Endothelial cell of umbilical vein (primary cell): ENCODE results near the gene MLYCD. TPM values are rescaled to one million over a fixed set of nuclear protein-coding genes. Genes with fewer than 3 reads are reported as not detected.

ENCODE experiments used
- BruUV-seq: library from RNA; stranded (reverse); fragments of 400-500 nt; replicated peaks from 2 replicates; lab custom pipeline; 2021; lab: Mats Ljungman, UMichigan
- CTCF ChIA-PET: fragments of 300-600, 350-600 bp; sonication (Branson Sonifier 250); formaldehyde crosslinking; loops from one replicate; lab custom pipeline; 2021; ENCODE audit warnings: antibody characterized with exemption, inconsistent platforms; lab: Charles Lee
- POLR2A ChIA-PET: fragments of 300-600, 350-600 bp; sonication (Branson Sonifier 250); formaldehyde crosslinking; loops from one replicate; lab custom pipeline; 2021; ENCODE audit warnings: antibody characterized with exemption, inconsistent platforms; lab: Charles Lee
- DNase-seq: peaks from one replicate; pipeline ENCODE4 v3.0.0-alpha.2; 2011; ENCODE audit warnings: low read depth, low spot score
- FAIRE-seq: peaks from 2 replicates; lab custom pipeline; 2011; peaks lifted over from hg19 to GRCh38; lab: Jason Lieb, UNC
- H2AFZ ChIP-seq: 2 replicates; pipeline ENCODE4 v1.6.0; 2012; ENCODE audit warnings: low read depth, low read length, control low read depth, inconsistent platforms
- H3K27ac ChIP-seq: 2 replicates; pipeline ENCODE4 v1.5.1; 2011; ENCODE audit warnings: low read depth, mild to moderate bottlenecking, control low read depth, low read length, moderate library complexity; ENCODE audit not compliant: insufficient read depth
- H3K27me3 ChIP-seq, 2 experiments: 2 replicates each; pipeline versions ENCODE4 v1.6.0 to v1.6.1; 2011; ENCODE audit warnings: low read length in 2 of 2, mixed read lengths in 1 of 2; ENCODE audit not compliant: control insufficient read depth in 2 of 2, insufficient read depth in 2 of 2
- H3K36me3 ChIP-seq, 2 experiments: 2 replicates in 1 of 2; 3 replicates in 1 of 2; pipeline ENCODE4 v1.5.1; 2011; ENCODE audit warnings: low read length in 2 of 2, mild to moderate bottlenecking in 1 of 2, moderate library complexity in 1 of 2; ENCODE audit not compliant: control insufficient read depth in 2 of 2, insufficient read depth in 2 of 2; ENCODE audit errors: extremely low read depth in 1 of 2
- H3K4me1 ChIP-seq: 3 replicates; pipeline ENCODE4 v1.5.1; 2011; ENCODE audit warnings: mild to moderate bottlenecking, low read length; ENCODE audit not compliant: control insufficient read depth, insufficient read depth; ENCODE audit errors: extremely low read depth
- H3K4me2 ChIP-seq: 2 replicates; pipeline ENCODE4 v1.6.1; 2011; ENCODE audit warnings: low read length, control low read depth, mixed read lengths; ENCODE audit not compliant: insufficient read depth
- H3K4me3 ChIP-seq, 3 experiments: fragments of 200-600 bp in 1 of 3; sonication (generic), shearing (Covaris generic) in 1 of 3; replicated peaks in 1 of 3; 2 replicates each; pipeline ENCODE4 v1.5.1; 2011 to 2016; ENCODE audit warnings: control low read depth in 3 of 3, low read length in 3 of 3, mild to moderate bottlenecking in 2 of 3, inconsistent platforms in 1 of 3, low read depth in 1 of 3, moderate library complexity in 1 of 3; ENCODE audit not compliant: insufficient read depth in 1 of 3
- H3K79me2 ChIP-seq: 2 replicates; pipeline ENCODE4 v1.6.0; 2012; ENCODE audit warnings: low read length, inconsistent platforms; ENCODE audit not compliant: control insufficient read depth, insufficient read depth
- H3K9ac ChIP-seq: replicated peaks from 2 replicates; pipeline ENCODE3; 2011; ENCODE audit warnings: low read length, control low read depth; ENCODE audit not compliant: insufficient read depth; ENCODE audit errors: extremely low read depth
- H3K9me1 ChIP-seq: replicated peaks from 3 replicates; pipeline ENCODE4 v1.6.0; 2011; ENCODE audit warnings: mild to moderate bottlenecking, low read length; ENCODE audit not compliant: control insufficient read depth, insufficient read depth; ENCODE audit errors: extremely low read depth
- H3K9me3 ChIP-seq: replicated peaks from 2 replicates; pipeline ENCODE4 v1.5.1; 2012; ENCODE audit warnings: low read length, inconsistent platforms; ENCODE audit not compliant: control insufficient read depth, insufficient read depth
- H4K20me1 ChIP-seq: replicated peaks from 2 replicates; pipeline ENCODE3; 2011; ENCODE audit warnings: mild to moderate bottlenecking, low read length; ENCODE audit not compliant: control insufficient read depth, insufficient read depth; ENCODE audit errors: extremely low read depth
- CTCF ChIP-seq, 2 donors: IDR thresholded peaks; 1 replicate in 1 of 2; 2 replicates in 1 of 2; pipeline ENCODE4 v1.5.1; 2011; ENCODE audit warnings: low read length in 2 of 2, mild to moderate bottlenecking in 2 of 2, moderate library complexity in 2 of 2, control low read depth in 1 of 2, inconsistent platforms in 1 of 2, low read depth in 1 of 2; ENCODE audit not compliant: insufficient read depth in 1 of 2; ENCODE audit errors: extremely low read depth in 1 of 2
- EZH2 ChIP-seq: IDR thresholded peaks from 2 replicates; pipeline ENCODE4 v1.6.1; 2012; ENCODE audit warnings: borderline replicate concordance, low read depth, mild to moderate bottlenecking, moderate library complexity, low read length, inconsistent platforms; ENCODE audit not compliant: severe bottlenecking
- FOS ChIP-seq: IDR thresholded peaks from 2 replicates; pipeline ENCODE4 v1.6.1; 2011; ENCODE audit warnings: mild to moderate bottlenecking, low read length, moderate library complexity, borderline replicate concordance; ENCODE audit not compliant: insufficient read depth
- GATA2 ChIP-seq: IDR thresholded peaks from 2 replicates; pipeline ENCODE4 v1.7.0; 2011; ENCODE audit warnings: low read depth, mild to moderate bottlenecking, moderate library complexity, mixed read lengths, low read length; ENCODE audit not compliant: insufficient read length, insufficient read depth
- JUN ChIP-seq: IDR thresholded peaks from 2 replicates; pipeline ENCODE4 v1.6.1; 2011; ENCODE audit warnings: borderline replicate concordance, low read depth; ENCODE audit not compliant: insufficient read length, insufficient read depth
- MYC ChIP-seq: IDR thresholded peaks from one replicate; pipeline ENCODE4 v1.6.1; 2011; ENCODE audit warnings: mild to moderate bottlenecking, low read depth, low read length
- POLR2A ChIP-seq: IDR thresholded peaks from 2 replicates; pipeline ENCODE4 v1.6.1; 2012; ENCODE audit warnings: low read depth, mild to moderate bottlenecking, control low read depth, low read length
- POLR2AphosphoS5 ChIP-seq: IDR thresholded peaks from 2 replicates; pipeline ENCODE4 v1.6.1; 2012; ENCODE audit warnings: low read depth, mild to moderate bottlenecking, control low read depth, low read length, moderate library complexity; ENCODE audit not compliant: insufficient read depth
- dilution Hi-C: fragments of 300-500 bp; cut with MboI; formaldehyde crosslinking; loops from one replicate; pipeline ENCODE4 v1.15.0; 2019; ENCODE audit warnings: low sequenced_read_pairs; ENCODE audit not compliant: extremely low pct_ligation_motif_present
- intact Hi-C: fragments of 100-400 bp; cut with micrococcal nuclease; formaldehyde crosslinking; loops from one replicate; pipeline ENCODE4 v1.10.0; 2022
- polyA plus RNA-seq, 4 experiments: library from polyadenylated mRNA; depleted of rRNA in 3 of 4; stranded (reverse) in 3 of 4; unstranded in 1 of 4; fragments of >200 nt; gene quantifications; 2 replicates each; pipeline versions ENCODE4 v1.2.1 to v1.2.3, GENCODE V29; 2011 to 2012; ENCODE audit warnings: missing spikeins in 1 of 4
- total RNA-seq: library from RNA; stranded (reverse); gene quantifications from 2 replicates; pipeline ENCODE4 v1.2.3, GENCODE V29; 2021
- TF ChIP-seq, protein P1 (sequence below): IDR thresholded peaks from 2 replicates; pipeline ENCODE4 v1.6.1; 2011; ENCODE audit not compliant: insufficient read depth, insufficient read length

The MLYCD gene
- total and polyA plus RNA-seq, 2 donors (not counting 3 experiments of a cell fraction or from before 2014, with no cell fraction given) = 2.0 to 3.4 TPM

GRCh38 chr16:83903751-83904150 lies 4.8 kb downstream of the MLYCD start:
- Histone ChIP-seq H3K27me3 (no peaks in the 10 kb centered on the region), H2AFZ (no peak overlapping the region), H3K36me3 (peaks cover 0 to 2% of the 10 kb centered on the region in 2 experiments), H3K9ac (no peak overlapping the region), H3K4me1 (peaks cover 6% of the 10 kb centered on the region), H3K9me1 (no peaks in the 10 kb centered on the region), H3K27ac (no peak overlapping the region), H3K4me2 (no peak overlapping the region), H3K4me3 (no peak overlapping the region), H3K79me2 (no peaks in the 10 kb centered on the region), H3K9me3 (no peaks in the 10 kb centered on the region), H4K20me1 (no peaks in the 10 kb centered on the region)
- intact Hi-C loops (no loop called here), dilution Hi-C loops (no loop called here)
- no TSS peak for BruUV-seq
- TF ChIP-seq EZH2 = no peak
- FAIRE-seq (no peak), DNase-seq (no peak)
- ChIA-PET CTCF (interaction anchor here (1.5 kb wide), 1 partner anchor 8 kb away, joined by 4 read pairs; no protein-coding TSS in a partner anchor), POLR2A (no interaction called here)

DNA sequence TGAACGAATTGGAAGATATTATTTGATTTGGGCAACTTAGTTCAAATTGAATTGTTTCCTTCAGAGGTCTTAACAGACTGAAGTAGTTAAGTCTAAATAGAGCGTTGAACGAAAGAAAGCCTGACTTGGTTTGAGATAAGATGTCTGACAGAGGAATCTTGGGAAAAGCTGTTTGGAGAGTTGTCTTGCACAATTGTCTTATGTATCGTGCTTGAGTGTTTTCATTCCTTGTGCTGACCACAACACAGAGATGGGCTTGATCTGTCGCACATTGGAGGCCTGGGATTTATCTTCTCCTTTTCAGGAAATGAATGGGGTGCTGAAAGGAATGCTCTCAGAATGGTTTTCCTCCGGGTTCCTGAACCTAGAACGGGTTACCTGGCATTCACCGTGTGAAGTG lies 7.8 kb downstream of the MLYCD start:
- Histone ChIP-seq H4K20me1 (no peaks in the 10 kb centered on the region), H3K9ac (no peak overlapping the region), H3K36me3 (peaks cover 0 to 5% of the 10 kb centered on the region in 2 experiments), H3K79me2 (no peaks in the 10 kb centered on the region), H3K4me3 (no peak overlapping the region), H2AFZ (no peak overlapping the region), H3K4me1 (no peaks in the 10 kb centered on the region), H3K4me2 (no peak overlapping the region), H3K27ac (no peak overlapping the region), H3K27me3 (no peaks in the 10 kb centered on the region), H3K9me3 (no peaks in the 10 kb centered on the region), H3K9me1 (no peaks in the 10 kb centered on the region)
- TF ChIP-seq FOS (no peak), POLR2A (no peak), CTCF (IDR thresholded peaks at IDR 0.05; ENCODE audit: extremely low read depth in 1 of 2, insufficient read depth in 1 of 2, low read depth in 1 of 2, low read length in 2 of 2) (no peak), JUN (no peak), MYC (no peak), POLR2AphosphoS5 (no peak), EZH2 (no peak), GATA2 (no peak)
- TF ChIP-seq, protein P1, sequence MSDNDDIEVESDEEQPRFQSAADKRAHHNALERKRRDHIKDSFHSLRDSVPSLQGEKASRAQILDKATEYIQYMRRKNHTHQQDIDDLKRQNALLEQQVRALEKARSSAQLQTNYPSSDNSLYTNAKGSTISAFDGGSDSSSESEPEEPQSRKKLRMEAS = no peak
- POLR2A ChIA-PET = no interaction called here
- dilution Hi-C loops = no loop called here
- DNase-seq = no peak
- intact Hi-C loops = no loop called here
- CTCF ChIA-PET = no interaction called here
- no peak for FAIRE-seq
- no TSS peak for BruUV-seq
